MG63 (cell line): ENCODE measurements around the gene RBM5. TPM values are rescaled to one million over a fixed set of nuclear protein-coding genes. Genes with fewer than 3 reads are reported as not detected.
"Not testable (repeated sequence)": the region's sequence is repeated elsewhere in the genome, so short reads cannot be mapped to it uniquely, and the experiment has no call there.

ENCODE experiments used
- DNase-seq: peaks from one replicate; pipeline ENCODE4 v3.0.0-alpha.2; 2020
- H3K27me3 ChIP-seq: fragments of 250-450 bp; sonication (Bioruptor Pico); 2 replicates; pipeline ENCODE4 v1.5.1; 2020; ENCODE audit warnings: mild to moderate bottlenecking, moderate library complexity
- H3K36me3 ChIP-seq: fragments of 250-450 bp; sonication (Bioruptor Pico); 2 replicates; pipeline ENCODE4 v1.5.1; 2020; ENCODE audit warnings: mild to moderate bottlenecking, moderate library complexity
- H3K4me3 ChIP-seq: fragments of 250-450 bp; sonication (Bioruptor Pico); 2 replicates; pipeline ENCODE4 v1.5.1; 2020; ENCODE audit warnings: mild to moderate bottlenecking, moderate library complexity
- H3K9me3 ChIP-seq: fragments of 250-450 bp; sonication (Bioruptor Pico); 2 replicates; pipeline ENCODE4 v1.5.1; 2020; ENCODE audit warnings: mild to moderate bottlenecking, moderate library complexity
- total RNA-seq: library from RNA; depleted of rRNA; stranded (reverse); fragments of >200 nt; shearing (Covaris generic); gene quantifications from 2 replicates; pipeline ENCODE4 v1.2.3, GENCODE V29; 2014; ENCODE audit warnings: low replicate concordance; rRNA removed

The RBM5 gene
- 31.2 and 53.4 TPM in 2 replicates for total RNA-seq

DNA sequence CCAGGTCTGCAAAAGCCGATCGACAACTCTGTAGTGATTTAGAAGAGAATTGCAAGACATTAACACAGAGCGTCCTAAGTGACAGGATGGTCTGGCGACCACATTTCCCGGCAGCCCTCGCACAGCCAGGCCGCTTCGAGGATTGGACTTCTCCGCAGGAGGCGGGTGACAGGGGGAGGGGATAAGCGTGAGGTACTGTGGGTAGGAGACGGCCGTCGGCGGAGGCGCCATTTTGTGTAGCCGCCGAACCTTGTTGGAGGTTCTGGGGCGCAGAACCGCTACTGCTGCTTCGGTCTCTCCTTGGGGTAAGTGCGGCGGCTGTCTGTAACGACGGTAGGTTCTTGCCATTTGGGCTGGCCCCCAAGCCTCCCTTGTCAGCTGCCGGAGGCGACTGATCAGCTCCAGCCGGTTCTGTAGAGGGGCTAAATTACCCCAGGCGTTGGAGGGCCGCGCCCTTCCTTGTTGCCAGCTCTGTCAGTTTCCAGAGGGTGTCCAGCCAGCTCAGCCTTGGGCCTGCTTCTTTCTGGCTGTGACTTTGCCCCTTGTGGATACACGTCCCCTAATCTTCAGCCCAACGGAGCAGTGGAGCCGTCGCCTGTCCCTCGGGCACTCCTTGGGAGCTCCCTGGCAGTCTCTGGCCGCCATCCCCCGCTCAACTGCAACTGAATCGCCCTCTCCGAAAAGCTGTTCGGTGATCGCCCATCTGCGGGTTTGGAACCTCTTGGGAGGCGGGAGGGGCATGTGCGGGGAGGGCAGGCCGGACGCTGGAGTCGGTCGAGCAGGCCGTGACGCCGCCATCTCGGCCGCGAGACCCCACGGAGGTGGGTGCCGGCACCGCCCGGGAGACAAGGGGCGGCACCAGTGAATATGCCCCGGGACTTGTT, at the start of gene RBM5:
Gene RBM5, plus strand, starts transcription at position 195 of the 884 bp plus-strand sequence. CDS start 1,516 bp downstream, outside the sequence.
- Histone ChIP-seq H3K4me3 (peak within 1 kb of the TSS; percentile 88), H3K27me3 (no peaks in the 10 kb centered on the region), H3K9me3 (no peaks in the 10 kb centered on the region), H3K36me3 (peaks cover 38% of the 10 kb centered on the region)
- DNase-seq, result peak; percentile 92

DNA sequence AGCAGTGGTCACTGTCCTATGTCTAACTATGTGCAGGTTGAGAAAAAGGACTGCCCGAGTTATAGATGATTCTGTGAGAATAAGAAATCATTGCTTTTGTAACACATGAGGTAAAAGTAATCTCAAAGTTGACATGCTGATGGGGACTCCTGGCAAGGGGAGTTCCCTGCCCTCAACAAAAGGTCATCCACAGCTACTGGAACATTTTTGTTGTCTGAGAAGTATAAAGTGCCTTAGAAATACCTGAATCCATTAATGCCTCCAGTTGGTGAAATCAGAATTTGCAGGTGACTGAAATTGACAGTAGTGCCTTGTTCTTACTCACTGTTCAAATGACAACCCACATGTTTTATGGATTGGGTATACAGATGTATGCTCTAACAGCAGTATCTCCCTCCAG, 43.7 kb upstream of the RBM5 start:
- H3K27me3 ChIP-seq, result no peaks in the 10 kb centered on the region
- no peak overlapping the region for H3K4me3 ChIP-seq
- DNase-seq, result no peak
- peaks cover 7% of the 10 kb centered on the region for H3K36me3 ChIP-seq
- H3K9me3 ChIP-seq, result no peaks in the 10 kb centered on the region

DNA sequence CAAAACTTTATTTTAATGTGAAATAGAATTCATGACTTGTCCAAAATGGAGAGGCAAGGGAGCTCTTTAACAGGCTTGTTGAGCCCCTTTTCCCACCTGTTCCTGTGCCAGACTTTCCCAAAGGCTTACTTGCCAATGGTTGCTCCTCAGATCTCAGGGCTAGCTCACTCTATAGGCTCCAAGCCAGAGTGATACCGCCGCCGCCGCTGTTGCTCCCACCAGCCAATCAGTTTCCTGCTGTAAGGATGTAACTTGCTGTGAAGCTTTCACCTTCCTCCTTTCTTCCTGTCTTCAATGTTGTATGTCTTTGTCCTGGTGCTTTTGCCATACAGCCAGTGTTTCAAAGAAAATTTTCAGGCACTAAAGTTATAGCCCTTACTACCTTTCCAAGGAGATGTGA, 41.3 kb upstream of the RBM5 start:
- no peaks in the 10 kb centered on the region for H3K9me3 ChIP-seq
- no peak for DNase-seq
- H3K27me3 ChIP-seq, result no peaks in the 10 kb centered on the region
- peaks cover 10% of the 10 kb centered on the region for H3K36me3 ChIP-seq
- no peak overlapping the region for H3K4me3 ChIP-seq

GRCh38 chr3:50050361-50050760, 38.4 kb upstream of the RBM5 start:
- H3K4me3 ChIP-seq, result no peak overlapping the region
- no peak for DNase-seq
- peaks cover 10% of the 10 kb centered on the region for H3K36me3 ChIP-seq
- no peaks in the 10 kb centered on the region for H3K9me3 ChIP-seq
- H3K27me3 ChIP-seq, result no peaks in the 10 kb centered on the region

- H3K9me3 ChIP-seq, result no peaks in the 10 kb centered on the region
- H3K36me3 ChIP-seq, result peaks cover 29% of the 10 kb centered on the region
- DNase-seq, result no peak
- no peak overlapping the region for H3K4me3 ChIP-seq
- H3K27me3 ChIP-seq, result no peaks in the 10 kb centered on the region
Observed at GRCh38 chr3:50057756-50058155, 31.0 kb upstream of the RBM5 start.

- Histone ChIP-seq H3K4me3 (no peak overlapping the region), H3K9me3 (no peaks in the 10 kb centered on the region), H3K27me3 (no peaks in the 10 kb centered on the region), H3K36me3 (peaks cover 27% of the 10 kb centered on the region)
- DNase-seq, result no peak
Observed at GRCh38 chr3:50068134-50068533, 20.6 kb upstream of the RBM5 start.

GRCh38 chr3:50078091-50078490, 10.6 kb upstream of the RBM5 start:
- H3K4me3 ChIP-seq, result no peak overlapping the region
- no peaks in the 10 kb centered on the region for H3K9me3 ChIP-seq
- H3K36me3 ChIP-seq, result no peaks in the 10 kb centered on the region; the same call in none of the 2 replicates
- no peak for DNase-seq
- no peaks in the 10 kb centered on the region for H3K27me3 ChIP-seq

GRCh38 chr3:50078622-50079021, 10.1 kb upstream of the RBM5 start:
- no peaks in the 10 kb centered on the region for H3K9me3 ChIP-seq
- H3K27me3 ChIP-seq, result no peaks in the 10 kb centered on the region
- DNase-seq, result no peak
- no peak overlapping the region for H3K4me3 ChIP-seq
- H3K36me3 ChIP-seq, result no peaks in the 10 kb centered on the region; the same call in none of the 2 replicates

GRCh38 chr3:50084951-50085350, 3.8 kb upstream of the RBM5 start:
- H3K36me3 ChIP-seq, H3K9me3 ChIP-seq, H3K27me3 ChIP-seq, DNase-seq, H3K4me3 ChIP-seq: not testable (repeated sequence)

DNA sequence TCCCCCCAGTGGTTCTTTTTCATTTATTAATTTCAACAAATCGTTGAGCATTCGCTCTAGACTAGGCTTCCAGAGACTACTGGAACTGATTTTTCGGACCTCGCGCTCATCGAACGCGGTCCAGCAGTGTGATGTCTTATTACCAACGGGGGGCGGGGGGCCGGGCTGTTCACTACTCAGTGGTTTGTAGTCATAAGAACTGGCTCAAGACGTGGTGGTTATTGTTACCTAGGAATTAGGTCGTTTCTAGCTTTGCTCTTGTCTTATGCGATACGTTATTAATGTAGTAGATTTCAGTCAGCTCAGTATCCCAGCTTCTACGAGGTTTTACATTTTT, 858 bp downstream of the RBM5 start:
- Histone ChIP-seq H3K27me3 (no peaks in the 10 kb centered on the region), H3K4me3 (peak overlapping the region; percentile 88), H3K9me3 (no peaks in the 10 kb centered on the region), H3K36me3 (peaks cover 43% of the 10 kb centered on the region)
- peak; percentile 43 for DNase-seq

- DNase-seq, result no peak
- no peaks in the 10 kb centered on the region for H3K9me3 ChIP-seq
- H3K36me3 ChIP-seq, result peaks cover 55% of the 10 kb centered on the region
- no peaks in the 10 kb centered on the region for H3K27me3 ChIP-seq
- H3K4me3 ChIP-seq, result no peak overlapping the region
Observed at GRCh38 chr3:50090984-50091383, 2.3 kb downstream of the RBM5 start.

DNA sequence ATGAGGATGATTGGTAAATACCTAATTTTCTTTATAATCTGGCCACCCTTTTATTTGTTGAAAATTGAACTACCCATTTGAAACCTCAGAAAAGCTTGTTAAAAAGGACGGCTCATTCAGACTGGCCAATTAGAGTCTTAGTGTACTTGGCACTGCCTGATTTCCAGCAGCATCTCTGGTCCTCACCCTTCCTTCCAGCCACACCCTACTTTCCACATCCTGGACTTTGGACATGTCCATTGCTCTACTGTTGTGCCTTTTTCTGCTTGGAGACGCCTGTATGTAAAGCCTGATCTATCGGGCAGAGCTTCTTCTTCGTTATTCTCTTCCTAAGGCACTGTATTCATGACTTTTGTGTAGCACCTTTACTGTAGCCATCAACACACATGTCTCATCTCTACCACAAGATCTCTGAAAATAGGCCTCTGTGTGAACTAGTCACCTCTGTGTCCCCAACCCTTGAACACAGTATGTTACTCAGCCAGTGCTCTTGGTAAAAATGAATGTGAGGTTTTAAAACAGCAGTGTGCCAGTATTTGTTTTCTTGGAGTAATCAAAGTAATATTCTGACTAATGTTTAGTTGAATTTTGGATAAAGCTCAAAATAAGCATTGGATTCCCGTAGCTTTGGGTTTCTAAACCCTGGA, 6.8 kb downstream of the RBM5 start:
- H3K36me3 ChIP-seq, result peaks cover 61% of the 10 kb centered on the region
- no peak for DNase-seq

DNA sequence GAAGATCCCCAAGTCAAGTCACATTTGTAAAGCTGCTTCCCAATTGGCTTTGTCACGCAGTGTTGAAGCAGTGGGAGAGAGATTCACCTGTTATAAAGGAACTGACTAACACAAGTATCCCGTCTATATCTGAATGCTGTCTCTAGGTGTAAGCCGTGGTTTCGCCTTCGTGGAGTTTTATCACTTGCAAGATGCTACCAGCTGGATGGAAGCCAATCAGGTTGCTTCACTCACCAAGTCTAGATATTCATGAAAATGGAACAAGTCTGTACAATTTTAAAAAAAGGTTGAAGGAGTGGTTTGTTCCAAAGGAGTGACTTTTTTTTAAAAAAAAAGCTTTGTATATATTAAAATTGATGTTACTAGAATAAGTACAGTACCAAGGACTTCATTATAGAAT, 11.7 kb downstream of the RBM5 start:
- DNase-seq, result no peak
- Histone ChIP-seq H3K9me3 (no peaks in the 10 kb centered on the region), H3K4me3 (no peak overlapping the region), H3K36me3 (peaks cover 69% of the 10 kb centered on the region), H3K27me3 (no peaks in the 10 kb centered on the region)

More for the DNA sequence above, 6.8 kb downstream of the RBM5 start:
- no peaks in the 10 kb centered on the region for H3K27me3 ChIP-seq
- H3K9me3 ChIP-seq, result no peaks in the 10 kb centered on the region
- H3K4me3 ChIP-seq, result no peak overlapping the region

GRCh38 chr3:50100956-50101845, 12.5 kb downstream of the RBM5 start:
- DNase-seq, result no peak
- H3K4me3 ChIP-seq, result no peak overlapping the region
- no peaks in the 10 kb centered on the region for H3K27me3 ChIP-seq
- peaks cover 66% of the 10 kb centered on the region for H3K36me3 ChIP-seq
- no peaks in the 10 kb centered on the region for H3K9me3 ChIP-seq

GRCh38 chr3:50102558-50102957, 13.8 kb downstream of the RBM5 start:
- H3K9me3 ChIP-seq, result no peaks in the 10 kb centered on the region
- no peak for DNase-seq
- H3K27me3 ChIP-seq, result no peaks in the 10 kb centered on the region
- H3K36me3 ChIP-seq, result peaks cover 68% of the 10 kb centered on the region
- no peak overlapping the region for H3K4me3 ChIP-seq

- H3K9me3 ChIP-seq, result no peaks in the 10 kb centered on the region
- H3K4me3 ChIP-seq, result no peak overlapping the region
- H3K27me3 ChIP-seq, result no peaks in the 10 kb centered on the region
- DNase-seq, result no peak
- H3K36me3 ChIP-seq, result peaks cover 74% of the 10 kb centered on the region
Observed at GRCh38 chr3:50111757-50112156, 23.0 kb downstream of the RBM5 start.

DNA sequence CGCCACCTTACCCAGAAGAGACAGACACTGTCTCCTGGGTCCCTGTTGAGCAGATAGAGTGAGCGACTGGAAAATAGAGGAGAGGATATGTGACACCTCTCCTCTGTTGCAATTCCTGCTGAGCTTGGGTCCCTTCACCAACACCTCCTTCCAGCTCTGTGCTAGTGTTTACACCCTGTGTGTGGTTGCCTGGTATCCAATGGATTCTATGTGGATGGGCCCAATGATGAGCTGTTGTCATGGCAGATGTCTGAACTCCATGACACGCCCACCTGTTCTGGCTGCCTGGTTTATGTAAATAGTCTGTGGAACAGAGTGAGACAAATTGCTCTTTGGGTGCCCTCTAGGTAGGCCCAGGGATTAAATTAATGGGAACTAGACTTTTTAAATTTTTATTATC, 23.7 kb downstream of the RBM5 start:
- Histone ChIP-seq H3K9me3 (no peaks in the 10 kb centered on the region), H3K4me3 (no peak overlapping the region), H3K36me3 (peaks cover 76% of the 10 kb centered on the region), H3K27me3 (no peaks in the 10 kb centered on the region)
- DNase-seq, result no peak
